ENCODE results near the gene RTN4RL1.

DNA sequence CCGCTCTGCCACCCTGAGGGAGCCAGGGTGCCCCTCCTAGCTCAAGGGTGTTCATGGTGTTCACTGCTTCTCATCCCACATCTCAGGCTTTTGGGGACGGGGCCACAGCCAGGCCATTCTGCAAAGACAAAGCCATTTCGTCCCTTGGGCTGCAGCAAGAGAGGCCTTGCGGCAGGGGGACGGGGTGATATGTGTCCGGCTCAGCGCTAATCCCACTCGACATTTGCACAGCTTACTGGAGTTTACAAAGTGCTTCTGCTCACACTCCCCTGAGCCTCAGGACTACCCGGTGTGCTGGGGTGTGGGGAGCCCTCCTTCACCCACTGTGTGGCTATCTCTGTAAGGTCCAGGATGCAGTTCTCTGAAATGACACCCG lies 84.3 kb downstream of the RTN4RL1 start:
- TF ChIP-seq EZH2phosphoT487 (conservative IDR thresholded peaks at IDR 0.05; ENCODE audit: low read length): no peak
- no peak for TF ChIP-seq CTCF (IDR thresholded peaks at IDR 0.05; ENCODE audit: insufficient read depth, low read length, poor library complexity, severe bottlenecking)

All from SU-DHL-6 (cell line).